BE2C (cell line): ENCODE data around the gene C1orf167.
"Not testable (repeated sequence)": the region's sequence is repeated elsewhere in the genome, so short reads cannot be mapped to it uniquely, and the experiment has no call there.

ENCODE experiments used
- DNase-seq: peaks from one replicate; pipeline ENCODE4 v3.0.0-alpha.2; 2020
- H3K27me3 ChIP-seq: fragments of 250-450 bp; sonication (Bioruptor Pico); 2 replicates; pipeline ENCODE4 v1.5.1; 2020; ENCODE audit warnings: mild to moderate bottlenecking
- H3K36me3 ChIP-seq: fragments of 250-450 bp; sonication (Bioruptor Pico); 2 replicates; pipeline ENCODE4 v1.5.1; 2020; ENCODE audit warnings: mild to moderate bottlenecking
- H3K4me1 ChIP-seq: fragments of 250-450 bp; sonication (Bioruptor Pico); 2 replicates; pipeline ENCODE4 v1.5.1; 2020
- H3K4me3 ChIP-seq: 2 replicates; pipeline ENCODE4 v1.5.1; 2011; ENCODE audit warnings: low read depth, low read length
- H3K9me3 ChIP-seq: fragments of 250-450 bp; sonication (Bioruptor Pico); 2 replicates; pipeline ENCODE4 v1.5.1; 2020
- TF ChIP-seq, protein P1 (sequence below): IDR thresholded peaks from 2 replicates; pipeline ENCODE4 v1.5.1; 2012; ENCODE audit warnings: mild to moderate bottlenecking, low read depth, low read length

Gene C1orf167

DNA sequence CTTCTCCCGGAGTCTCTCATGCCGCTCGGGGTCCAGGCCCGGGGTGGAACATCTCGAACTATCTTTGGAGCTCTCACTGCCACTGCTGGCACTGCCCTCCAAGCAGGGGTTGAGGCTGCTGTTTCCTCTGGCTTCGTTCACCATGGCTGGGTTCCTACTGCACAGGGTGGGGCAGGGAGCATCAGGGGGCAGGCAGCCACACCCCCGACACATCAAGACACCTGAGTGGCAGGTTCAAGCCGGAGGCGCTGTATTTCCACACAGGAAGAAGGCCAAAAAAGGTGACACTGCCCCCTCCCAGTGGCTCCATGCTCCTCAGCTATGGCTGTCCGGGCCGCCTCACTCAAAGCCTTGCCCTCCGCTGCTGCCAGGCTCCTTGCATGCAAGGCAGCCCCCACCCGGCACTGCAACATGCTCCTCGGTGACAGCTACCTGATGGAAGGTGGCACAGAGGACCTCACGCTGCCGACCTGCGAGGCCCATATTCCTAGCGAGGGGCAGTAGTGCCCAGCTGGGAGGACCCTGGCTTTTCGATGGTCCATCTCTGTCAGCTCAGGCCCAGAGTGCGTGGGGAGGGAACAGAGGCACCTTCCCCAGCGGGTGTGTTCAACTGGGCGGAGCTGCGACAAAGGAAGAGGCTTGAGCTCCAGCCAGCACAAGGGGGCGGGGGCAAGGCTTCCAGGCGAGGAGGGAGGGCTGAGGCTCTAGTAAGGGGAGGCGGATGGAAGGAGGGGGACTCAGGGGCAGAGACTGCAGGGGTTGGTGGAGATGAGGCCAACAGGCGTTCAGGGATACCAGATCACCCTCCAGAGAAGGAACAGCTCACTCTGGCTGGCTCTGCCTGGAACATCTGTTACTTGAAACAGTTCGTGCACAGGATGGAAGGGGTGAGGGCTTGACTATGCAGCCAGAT lies 41.2 kb downstream of the C1orf167 start:
- no peak overlapping the region for H3K4me3 ChIP-seq
- H3K4me1 ChIP-seq, result 0 out of 2 replicates have a peak, but pooled peaks cover 3% of the 10 kb centered on the region
- TF ChIP-seq, protein P1, sequence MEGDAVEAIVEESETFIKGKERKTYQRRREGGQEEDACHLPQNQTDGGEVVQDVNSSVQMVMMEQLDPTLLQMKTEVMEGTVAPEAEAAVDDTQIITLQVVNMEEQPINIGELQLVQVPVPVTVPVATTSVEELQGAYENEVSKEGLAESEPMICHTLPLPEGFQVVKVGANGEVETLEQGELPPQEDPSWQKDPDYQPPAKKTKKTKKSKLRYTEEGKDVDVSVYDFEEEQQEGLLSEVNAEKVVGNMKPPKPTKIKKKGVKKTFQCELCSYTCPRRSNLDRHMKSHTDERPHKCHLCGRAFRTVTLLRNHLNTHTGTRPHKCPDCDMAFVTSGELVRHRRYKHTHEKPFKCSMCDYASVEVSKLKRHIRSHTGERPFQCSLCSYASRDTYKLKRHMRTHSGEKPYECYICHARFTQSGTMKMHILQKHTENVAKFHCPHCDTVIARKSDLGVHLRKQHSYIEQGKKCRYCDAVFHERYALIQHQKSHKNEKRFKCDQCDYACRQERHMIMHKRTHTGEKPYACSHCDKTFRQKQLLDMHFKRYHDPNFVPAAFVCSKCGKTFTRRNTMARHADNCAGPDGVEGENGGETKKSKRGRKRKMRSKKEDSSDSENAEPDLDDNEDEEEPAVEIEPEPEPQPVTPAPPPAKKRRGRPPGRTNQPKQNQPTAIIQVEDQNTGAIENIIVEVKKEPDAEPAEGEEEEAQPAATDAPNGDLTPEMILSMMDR, result no peak
- H3K27me3 ChIP-seq, result no peaks in the 10 kb centered on the region
- peak; percentile 81 for DNase-seq
- H3K9me3 ChIP-seq, result no peaks in the 10 kb centered on the region
- H3K36me3 ChIP-seq, result no peaks in the 10 kb centered on the region

DNA sequence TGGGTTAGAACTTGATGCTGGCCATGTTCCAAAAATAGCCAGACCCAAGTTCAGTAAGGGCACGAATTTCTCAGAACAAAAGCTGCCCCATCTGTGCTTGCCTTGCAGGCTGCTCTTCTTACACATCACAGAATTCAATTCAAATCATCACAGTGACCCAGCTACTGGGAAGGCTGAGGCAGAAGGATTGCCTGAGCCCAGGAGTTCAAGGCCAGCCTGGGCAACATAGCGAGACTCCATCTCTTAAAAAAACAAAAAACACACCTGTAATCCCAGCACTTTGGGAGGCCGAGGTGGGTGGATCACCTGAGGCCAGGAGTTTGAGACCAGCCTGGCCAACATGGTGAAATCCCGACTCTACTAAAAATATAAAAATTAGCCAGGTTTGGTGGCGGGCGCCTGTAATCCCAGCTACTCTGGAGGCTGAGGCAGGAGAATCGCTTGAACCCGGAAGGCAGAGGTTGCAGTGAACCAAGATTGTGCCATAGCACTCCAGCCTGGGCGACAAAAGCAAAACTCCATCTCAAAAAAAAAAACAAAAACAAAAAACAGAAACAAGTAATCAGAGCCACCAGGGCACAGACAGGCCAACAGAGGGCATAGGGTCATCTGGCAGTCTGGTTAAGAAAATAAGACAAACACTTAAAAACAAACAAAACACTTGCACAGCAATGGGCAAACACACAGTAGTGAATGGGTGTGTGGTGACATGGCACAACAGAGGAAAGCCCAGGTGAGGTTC lies 42.1 kb downstream of the C1orf167 start:
- not testable (repeated sequence) for H3K4me1 ChIP-seq, H3K9me3 ChIP-seq, H3K4me3 ChIP-seq, H3K27me3 ChIP-seq, H3K36me3 ChIP-seq, DNase-seq

DNA sequence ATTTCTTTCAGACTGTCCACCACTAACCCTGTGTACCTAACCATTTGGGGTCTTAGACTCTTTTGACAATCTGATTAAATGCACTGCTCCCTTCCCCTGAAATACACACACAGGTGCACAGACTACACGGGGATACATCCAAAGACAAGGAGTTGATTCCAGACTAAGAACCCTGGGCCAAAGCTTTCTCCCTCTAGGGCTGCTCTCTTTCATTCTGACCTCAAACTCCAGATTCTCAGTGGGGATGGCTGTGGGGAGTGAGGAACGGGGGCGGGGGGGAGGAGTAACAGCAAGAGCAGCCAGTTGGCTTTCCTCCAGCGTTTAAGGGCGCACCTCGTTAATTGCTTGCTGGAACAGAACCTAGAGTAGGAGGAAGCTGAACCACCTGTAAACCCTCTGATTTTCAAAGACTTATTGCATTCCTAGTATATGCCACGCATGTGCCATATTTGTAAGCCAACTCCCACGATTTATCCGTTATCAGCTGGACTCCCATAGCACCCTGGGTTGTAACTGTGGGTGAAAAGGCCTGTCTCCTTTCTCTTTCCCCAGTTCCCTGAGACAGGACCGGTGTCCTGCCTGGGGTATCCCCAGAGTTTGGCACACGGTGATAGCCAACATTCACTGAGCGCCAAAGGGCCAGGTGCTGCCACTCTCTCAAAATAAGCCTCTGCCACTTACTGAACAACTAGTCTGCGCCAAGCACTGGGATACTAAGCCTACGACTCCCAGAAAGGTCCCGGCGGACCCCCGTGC lies 42.9 kb downstream of the C1orf167 start:
- no peak for DNase-seq
- 0 out of 2 replicates have a peak, but pooled peaks cover 3% of the 10 kb centered on the region for H3K4me1 ChIP-seq
- 0 out of 2 replicates have a peak, but pooled peaks cover 3% of the 10 kb centered on the region for H3K36me3 ChIP-seq
- no peaks in the 10 kb centered on the region for H3K27me3 ChIP-seq
- H3K9me3 ChIP-seq, result no peaks in the 10 kb centered on the region
- H3K4me3 ChIP-seq, result peak overlapping the region; percentile 75
- TF ChIP-seq, protein P1, result no peak

DNA sequence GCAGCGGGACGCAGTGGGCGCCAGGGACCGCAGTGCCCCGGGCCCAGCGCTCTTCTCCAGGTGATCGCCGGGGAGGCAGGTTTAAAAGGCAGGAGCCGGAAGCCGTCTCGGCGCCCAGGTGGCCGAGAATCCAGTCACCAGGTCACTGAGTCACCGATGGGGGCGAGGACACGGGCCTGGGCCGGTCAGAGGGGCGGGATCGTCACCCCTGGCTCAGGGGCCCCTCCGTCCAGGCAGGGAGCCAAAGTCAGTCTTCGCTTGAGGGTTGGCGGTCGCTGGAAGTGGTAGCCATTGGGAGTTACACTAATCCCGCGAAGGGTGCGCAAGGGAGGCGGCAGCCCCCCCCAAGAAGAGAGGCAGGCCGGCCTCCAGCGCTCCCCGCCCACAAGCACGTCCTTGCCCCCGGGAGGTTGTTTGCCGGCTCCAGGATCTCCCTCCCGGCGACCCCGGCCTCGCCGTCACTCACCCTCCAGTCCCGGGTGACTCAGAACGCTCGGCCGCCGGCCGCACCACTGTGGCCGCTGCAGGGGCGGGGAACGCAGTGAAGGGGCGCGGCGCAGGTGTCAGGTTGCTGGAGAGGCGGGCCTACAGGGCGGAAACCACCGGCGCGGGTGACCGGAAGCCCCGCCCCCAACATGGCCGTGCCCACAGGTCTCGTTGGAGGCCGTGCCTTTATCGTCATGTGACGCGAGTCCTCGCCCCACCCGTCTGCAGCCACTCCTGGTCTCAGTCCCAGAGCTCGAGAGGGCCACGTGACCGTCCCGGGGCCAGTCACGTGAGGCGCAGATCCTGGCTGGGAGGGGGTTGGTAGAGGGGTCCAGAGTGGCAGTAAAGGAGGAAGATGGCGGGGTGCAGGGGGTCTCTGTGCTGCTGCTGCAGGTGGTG lies 43.7 kb downstream of the C1orf167 start, which contains the start of the genes CLCN6 and MTHFR:
CLCN6 (plus strand) TSS at position 770 of the 885 bp plus-strand sequence; CDS start at position 842, 72 bp downstream.
MTHFR (minus strand) TSS at position 543 of the 885 bp plus-strand sequence. CDS start 2,848 bp downstream, outside the sequence.
- DNase-seq, result peak; percentile 97
- H3K27me3 ChIP-seq, result no peaks in the 10 kb centered on the region
- 0 out of 2 replicates have a peak, but pooled peaks cover 3% of the 10 kb centered on the region for H3K36me3 ChIP-seq
- TF ChIP-seq, protein P1, result no peak
- peak within 1 kb of the TSS; percentile 75 for H3K4me3 ChIP-seq
- H3K4me1 ChIP-seq, result 0 out of 2 replicates have a peak, but pooled peaks cover 3% of the 10 kb centered on the region
- H3K9me3 ChIP-seq, result no peaks in the 10 kb centered on the region

DNA sequence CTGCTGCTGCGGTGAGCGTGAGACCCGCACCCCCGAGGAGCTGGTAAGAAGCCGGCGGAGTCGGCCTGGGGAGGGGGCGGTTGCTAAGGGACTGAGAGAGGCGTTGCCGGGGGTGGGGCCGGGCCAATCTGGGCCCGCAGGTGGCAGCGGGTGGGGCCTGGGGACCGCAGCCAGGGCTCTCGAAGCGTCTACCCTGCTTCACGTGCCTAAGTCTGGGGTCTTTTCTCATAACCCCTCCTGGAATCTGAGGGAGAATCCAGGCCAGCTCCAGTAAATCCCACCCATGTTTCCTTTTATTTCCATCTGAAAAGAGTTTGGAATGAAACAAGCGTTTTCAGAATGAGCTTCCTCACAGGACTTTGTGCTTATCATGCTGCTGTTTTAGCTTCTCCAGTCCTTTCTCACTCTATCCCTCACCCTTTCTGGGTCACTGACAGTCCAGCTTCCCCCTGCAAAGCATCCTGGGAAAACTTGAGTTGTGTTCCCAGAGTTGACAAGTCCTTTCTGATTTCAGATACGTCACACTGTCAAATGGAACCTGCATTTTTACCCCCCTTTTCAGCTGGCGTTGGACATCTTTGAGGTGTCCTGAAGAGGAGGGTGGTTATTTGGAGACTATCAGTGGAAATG lies 44.4 kb downstream of the C1orf167 start:
- TF ChIP-seq, protein P1, result no peak
- H3K36me3 ChIP-seq, result 0 out of 2 replicates have a peak, but pooled peaks cover 3% of the 10 kb centered on the region
- H3K9me3 ChIP-seq, result no peaks in the 10 kb centered on the region
- peak overlapping the region; percentile 75 for H3K4me3 ChIP-seq
- H3K4me1 ChIP-seq, result 0 out of 2 replicates have a peak, but pooled peaks cover 3% of the 10 kb centered on the region
- DNase-seq, result no peak
- no peaks in the 10 kb centered on the region for H3K27me3 ChIP-seq
